GM10847 (cell line): Measurements from ENCODE around the gene EYA4.

Source experiments
- POLR2A ChIP-seq: IDR thresholded peaks from 2 replicates; pipeline ENCODE4 v1.6.1; 2011; ENCODE audit not compliant: insufficient read length; ENCODE audit errors: extremely low read depth

The EYA4 gene

DNA sequence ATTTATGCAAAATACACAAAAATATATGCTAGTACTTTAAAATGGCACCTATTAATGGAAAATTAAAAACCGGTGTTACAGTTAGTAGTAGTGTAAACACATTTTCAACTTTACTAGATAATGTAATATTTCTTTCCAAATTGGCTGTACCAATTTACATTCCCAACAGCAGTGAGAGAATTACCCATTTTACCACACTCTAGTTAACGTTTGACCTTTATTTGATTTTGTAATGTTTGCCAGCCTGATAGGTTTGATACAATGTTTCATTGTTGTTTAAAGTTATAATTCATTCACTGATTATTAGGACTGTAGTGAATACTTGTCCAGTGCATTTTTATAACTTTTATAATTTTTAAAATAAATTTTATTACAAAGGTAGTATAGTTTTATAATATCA, 182.1 kb downstream of the EYA4 start:
- no peak for TF ChIP-seq POLR2A

DNA sequence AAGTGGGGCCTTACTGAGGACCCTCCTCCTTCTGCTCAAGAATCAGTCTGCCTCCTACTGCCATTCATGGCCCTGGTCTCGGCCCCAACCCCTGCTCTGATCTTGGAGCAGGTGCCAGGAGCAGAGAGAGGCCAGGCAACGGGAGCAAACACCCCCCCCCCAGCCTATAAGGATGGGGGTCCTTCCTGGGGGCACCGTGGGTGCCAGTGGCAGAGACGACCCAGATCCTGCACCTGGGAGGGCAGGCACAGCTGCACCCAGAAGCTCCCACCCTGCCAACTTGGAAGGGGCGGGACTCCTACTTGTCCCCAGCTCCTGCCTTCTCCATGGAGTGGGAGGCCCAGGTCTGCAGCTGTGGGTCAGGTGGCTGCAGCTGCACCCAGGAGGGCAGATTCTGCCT, 183.2 kb downstream of the EYA4 start:
- no peak for TF ChIP-seq POLR2A

DNA sequence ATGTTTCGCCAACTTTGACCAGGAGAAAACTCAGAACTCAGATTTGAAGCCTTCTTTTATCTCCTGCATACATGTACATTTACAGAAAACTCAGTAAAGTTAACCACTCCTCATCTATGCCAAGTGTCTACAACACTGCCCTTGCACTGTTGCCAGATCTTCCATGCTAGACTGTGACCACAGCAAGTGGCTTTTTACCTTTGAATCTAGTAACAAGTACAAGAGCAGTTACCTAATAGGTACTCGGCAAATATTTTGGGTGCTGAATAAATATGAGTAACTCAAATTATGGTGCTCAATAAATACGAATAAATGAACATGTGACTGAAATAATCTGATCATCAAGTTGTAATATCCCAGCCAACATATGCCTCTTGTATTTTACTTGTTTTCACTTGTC, 184.9 kb downstream of the EYA4 start:
- TF ChIP-seq POLR2A = no peak

DNA sequence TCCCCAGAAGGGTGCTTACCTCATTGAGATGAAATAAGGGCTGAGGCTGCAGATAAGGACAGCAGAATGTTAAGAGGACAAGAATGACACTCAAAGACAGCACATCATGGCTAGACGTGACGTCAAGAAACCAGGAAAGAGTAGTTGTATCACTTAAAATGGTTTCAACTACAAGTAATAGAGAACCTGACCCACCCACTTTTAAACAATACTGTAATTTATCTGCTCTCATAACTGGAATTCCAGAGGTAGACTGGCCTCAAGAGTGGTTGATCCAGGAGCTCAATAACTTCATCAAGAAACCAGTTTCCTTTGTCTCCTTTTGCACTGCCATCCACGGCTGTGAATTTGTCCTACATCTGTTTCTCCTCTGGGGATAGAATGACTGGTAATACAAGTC, 187.1 kb downstream of the EYA4 start:
- TF ChIP-seq POLR2A = no peak

DNA sequence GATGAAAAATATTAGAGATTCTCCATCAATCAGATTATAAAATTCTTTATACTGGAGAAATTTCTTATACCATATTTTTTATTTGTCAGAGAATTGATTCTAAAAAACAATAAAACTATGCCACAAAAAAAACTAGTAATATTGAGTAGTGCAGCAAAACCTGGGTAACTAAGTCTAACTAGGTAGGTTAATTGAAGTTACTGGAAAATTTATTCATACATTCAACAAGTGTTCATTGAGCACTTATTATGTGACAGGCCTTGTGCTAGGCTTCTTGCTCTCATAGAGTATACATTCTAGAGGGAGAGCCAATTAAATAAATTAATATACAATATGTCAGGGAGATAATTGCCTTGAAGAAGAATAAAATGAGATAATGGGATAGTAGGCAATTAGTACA, 189.4 kb downstream of the EYA4 start:
- no peak for TF ChIP-seq POLR2A

DNA sequence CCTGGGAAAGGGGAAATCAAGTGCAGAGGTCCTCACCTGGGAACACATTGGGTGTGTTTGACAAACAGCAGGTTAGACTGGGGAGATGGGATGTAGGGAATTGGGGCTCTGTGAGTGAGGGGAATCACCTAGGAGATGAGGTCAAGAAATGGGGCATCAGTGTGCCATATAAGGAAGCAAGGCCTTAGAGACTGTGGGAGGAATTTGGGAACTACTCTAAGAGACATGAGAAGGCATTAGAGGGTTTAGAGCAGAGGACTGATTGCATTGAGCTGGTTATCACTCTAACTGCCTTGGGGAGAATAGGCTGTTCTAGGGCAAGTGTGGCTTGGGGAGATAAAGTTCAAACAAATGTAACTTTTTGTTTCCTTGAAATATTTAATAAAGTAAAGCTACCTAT, 189.9 kb downstream of the EYA4 start:
- TF ChIP-seq POLR2A = no peak

DNA sequence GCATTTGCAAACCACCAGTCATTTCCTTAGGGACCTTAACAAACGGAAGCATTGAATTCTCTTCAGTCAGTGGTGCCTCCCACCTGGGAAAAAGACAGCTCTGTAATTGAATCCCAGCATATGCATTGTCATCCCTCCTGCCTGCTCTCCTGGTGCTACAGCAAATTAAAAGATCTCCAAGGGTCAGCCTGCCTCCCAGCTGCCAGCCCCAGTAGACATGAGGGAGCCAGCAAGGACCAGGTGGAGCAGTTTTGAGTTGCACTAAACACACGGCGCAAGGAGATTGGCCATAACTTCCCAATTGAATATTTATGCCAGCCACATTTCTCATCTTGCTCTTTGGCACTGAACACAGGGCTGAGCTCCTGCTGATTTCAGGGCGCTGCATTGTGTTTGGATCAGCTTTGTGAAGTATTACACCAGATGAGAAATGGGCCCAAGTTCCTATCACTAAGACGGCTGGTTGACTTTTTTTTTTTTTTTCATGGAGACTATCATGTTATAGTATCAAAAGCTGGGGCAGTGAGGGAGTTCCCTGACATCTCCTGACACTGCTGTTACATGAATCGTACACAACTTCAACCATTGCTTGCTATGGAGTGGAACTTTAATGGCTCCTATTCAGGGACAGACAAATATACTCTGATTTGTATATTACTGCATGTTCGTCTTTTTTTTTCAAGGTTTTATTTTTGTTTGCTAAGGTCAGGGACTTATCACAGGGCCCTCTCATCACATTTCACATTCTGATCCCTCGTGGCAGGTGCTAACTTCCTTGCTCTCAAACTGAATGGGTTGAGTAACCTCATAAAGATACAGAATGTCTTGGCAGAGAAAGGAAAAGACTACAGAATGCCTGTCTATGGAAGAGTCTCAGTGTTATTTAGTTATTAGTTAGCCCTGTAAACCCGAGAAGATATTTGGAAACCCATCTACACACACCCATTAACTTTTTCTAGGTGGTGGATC, 191.1 kb downstream of the EYA4 start:
- TF ChIP-seq POLR2A = no peak

DNA sequence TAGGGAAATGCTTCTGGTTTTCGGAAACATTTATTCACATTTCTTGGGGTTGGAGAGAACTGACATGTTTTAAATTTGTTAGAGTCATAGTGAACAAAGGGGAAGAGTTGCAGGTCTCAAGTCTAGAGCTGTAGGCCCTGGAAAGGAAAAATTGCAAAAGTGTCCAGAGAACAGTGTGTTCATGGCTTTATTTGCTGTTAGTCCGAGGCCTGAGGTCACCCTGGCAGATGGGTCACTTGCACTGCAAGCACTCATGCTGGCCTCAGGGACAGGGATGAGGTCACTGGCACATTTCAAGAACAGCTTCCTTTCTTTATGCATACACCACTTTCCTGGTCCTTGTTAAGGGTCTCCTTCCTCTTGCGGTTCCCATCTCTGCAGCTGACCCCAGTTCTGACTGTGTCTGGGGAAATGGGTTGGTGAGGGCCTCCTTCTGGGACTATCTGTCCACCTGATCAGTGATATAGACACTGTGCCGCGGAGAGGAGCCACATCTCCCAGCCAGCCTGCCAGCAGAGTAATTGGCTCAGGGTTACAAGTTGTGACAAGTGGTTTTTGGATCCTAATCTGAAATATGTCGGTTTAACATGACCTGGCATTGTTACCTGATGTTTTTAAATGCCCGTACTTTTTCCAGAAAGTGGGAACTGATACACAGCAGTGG, 194.0 kb downstream of the EYA4 start:
- TF ChIP-seq POLR2A = no peak

DNA sequence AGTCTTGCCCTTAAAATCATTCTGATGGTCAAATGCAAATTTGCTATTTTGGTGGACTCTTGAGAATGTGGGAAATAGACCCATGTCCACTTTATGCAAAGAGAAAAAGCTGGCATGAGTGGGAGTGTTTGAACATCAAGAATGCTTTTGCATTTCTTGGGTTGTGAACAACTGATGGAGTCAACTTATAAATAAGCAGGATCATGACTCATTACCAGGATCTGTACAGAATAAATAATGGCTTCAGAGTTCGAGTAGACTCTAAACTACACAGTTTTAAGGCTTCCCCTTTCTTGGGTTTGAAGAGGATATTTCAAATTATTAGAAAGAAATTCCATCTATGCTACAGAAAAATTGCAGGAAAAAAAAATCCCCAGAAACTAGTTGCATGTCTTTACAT, 195.5 kb downstream of the EYA4 start:
- no peak for TF ChIP-seq POLR2A

DNA sequence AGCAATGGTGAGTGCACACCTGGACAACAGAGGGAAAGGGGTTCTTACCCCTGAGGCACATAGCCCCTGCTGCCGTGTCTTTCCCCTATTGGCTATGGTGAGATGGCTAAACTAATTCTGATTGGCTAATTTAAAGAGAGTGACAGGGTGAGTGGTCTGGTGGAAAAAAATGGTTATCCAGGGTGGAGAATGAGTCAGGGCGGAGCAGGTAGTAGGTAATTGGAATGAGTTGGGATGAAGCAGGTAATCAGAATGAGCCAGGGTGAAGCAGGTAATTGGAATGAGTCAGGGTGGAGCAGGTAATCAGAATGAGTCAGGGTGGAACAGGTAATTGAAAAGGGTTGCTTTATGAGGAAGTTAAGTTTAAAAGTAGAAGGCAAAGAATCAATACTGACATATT, 200.3 kb downstream of the EYA4 start:
- no peak for TF ChIP-seq POLR2A

DNA sequence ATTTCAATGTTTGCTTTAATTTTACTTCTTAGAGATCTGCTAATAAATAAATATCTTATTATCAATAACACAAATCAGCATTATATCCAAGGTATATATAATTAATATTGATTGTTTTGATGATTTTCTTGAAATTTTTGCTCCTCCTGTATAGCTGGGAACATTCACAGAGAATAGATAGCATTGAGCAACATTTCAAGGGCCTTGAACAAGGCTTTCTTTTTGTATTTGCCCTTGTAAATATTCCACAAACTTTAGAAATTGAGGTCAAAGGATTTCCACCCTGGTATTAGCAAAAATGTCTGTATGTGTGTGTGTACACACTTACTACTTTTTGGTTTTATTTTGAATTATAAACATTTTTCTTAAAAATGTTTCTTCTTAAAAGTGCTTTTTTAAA, 205.6 kb downstream of the EYA4 start:
- no peak for TF ChIP-seq POLR2A

DNA sequence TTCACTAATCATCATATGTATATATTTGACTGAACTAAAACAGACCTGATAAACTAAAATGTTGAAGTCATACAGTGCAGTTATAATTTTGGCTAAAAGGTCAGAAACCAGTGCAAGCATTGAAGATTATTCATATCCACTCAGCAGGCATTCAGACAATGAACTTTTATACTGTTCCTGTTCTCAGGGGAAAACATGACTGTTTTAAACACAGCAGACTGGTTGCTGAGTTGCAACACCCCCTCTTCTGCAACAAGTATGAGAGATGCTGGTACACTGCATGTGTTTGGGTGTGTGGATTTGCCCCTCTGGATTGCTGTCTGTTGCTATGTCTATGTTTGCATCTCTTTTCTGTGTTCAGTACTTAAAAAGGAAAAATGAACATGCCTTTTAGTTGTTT, 206.8 kb downstream of the EYA4 start:
- no peak for TF ChIP-seq POLR2A

DNA sequence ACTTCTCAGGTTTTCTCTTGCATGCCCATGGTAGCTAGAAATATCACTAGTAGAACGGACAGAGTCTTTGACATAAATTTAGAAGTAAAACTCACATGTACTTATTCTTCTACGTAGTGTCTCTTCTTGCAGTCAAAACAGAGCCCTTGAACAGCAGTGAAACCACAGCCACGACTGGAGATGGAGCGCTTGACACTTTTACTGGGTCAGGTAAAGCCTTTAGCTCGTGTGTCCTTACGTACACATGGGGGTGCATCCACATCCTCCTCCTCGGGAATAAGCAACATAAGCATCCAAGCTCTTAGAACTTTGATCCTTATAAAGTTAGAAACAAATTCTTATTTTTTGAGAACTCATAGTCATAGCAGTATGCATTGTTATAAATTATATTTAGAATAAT, 215.3 kb downstream of the EYA4 start:
- TF ChIP-seq POLR2A = no peak

DNA sequence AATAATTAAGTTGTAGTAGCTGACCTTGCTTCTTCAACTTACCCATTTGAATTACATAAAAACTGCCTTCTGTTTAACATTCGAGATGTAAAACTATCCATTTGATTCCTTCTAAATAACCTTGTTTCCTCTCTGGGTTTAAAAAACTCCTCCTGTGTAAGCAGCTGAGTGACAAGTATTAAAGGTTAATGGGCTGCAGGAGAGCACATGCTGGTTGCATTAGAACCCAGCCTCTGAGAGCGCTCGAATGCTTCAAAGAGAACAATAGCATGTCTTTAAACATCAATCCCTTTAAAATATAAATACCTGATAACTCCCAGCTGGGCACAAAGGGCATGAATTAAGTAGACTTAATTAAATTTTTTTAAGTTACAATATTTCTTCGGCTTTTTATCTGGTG, 215.8 kb downstream of the EYA4 start:
- no peak for TF ChIP-seq POLR2A

DNA sequence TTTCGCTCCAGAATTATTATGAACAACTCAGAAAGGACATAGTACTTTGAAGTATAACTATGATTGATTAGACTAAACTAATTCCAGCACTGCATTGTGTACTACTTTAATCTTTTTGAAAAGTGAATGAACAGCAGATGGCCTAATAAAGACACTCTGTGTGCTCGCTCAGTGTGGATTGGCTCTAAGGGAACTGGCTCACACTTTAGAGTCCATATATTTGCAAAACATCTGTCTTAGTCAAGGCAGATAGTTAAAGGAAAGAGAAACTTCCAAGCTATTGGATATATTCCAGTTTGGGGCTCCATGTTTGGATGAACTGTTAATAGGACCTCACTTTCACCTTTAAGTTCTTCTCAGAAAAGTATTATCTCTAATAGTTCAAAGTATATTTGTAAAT, 218.9 kb downstream of the EYA4 start:
- TF ChIP-seq POLR2A = no peak

DNA sequence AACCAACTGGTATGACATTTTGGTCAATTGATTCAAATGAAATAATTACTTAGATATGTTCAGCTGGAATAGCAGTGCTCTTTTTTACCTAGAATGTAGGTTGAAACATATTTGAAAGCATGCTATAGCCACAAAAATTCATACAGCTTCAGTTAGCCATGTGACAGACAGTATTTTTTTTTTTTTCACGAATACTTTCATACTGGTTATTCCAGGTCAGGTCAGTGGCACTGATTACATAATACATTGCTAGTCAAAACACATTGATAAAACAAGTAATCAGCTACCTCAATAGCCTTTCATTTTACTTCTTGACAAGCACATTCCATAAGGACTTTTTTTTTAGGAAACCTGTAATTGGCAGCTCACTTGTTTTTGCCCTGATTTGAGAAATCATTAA, 222.6 kb downstream of the EYA4 start:
- no peak for TF ChIP-seq POLR2A

DNA sequence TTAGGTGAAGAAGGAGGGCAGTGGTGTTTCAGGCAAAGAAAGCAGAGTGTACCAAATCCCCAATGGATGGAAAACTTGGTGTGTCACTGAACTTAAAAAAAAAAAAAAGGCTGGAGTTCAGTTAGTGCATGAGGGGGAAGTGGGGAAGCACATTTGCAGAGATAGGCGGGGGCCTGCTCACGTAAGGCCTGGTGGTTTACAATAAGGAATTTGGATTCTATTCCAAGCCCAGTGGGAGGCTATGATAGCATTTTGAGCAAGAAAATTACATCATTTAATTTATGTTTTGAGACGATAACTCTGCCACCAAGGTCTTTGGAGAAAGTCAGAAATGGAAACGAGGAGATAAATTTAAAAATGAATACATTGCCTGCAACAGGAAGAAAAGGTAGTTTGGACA, 225.5 kb downstream of the EYA4 start:
- TF ChIP-seq POLR2A = no peak

DNA sequence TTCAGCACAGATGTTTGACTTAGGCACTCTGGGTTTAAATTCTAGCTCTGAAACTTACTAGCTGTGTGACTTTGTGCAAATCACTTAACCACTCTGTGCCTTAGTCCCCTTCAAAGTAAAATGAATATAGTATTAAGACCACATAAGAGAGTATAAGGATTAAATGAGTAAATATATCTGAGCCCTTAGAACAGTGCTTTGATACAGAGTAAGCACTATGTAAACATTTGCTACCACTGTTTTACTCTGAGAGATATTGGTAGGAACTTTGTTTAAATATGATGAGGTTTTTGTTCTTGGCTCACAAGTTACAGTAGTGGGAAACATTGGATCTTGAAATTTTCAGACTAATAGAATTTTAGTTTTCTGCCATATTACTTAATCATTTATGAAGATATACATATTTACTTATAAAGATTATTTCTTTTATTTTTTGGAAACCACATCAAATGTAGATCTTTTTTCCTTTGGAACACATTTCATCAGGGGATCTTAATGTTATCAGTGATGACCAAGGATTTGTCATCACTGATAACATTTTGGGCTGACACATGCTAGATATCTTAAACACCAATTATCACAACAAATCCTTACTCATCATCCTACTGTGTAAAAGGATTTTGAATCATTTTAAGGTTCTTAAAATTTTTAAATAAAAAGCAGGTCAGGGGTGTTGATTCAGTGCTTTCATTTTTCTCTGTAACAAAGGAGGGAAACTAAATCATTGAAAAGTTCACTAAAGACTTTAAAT, 226.2 kb downstream of the EYA4 start:
- TF ChIP-seq POLR2A = no peak
